ENCODE results near the gene FSTL5. TPM values are rescaled to one million over a fixed set of nuclear protein-coding genes. Genes with fewer than 3 reads are reported as not detected.
"Not testable (repeated sequence)": the region's sequence is repeated elsewhere in the genome, so short reads cannot be mapped to it uniquely, and the experiment has no call there.

Gene FSTL5
- total RNA-seq, 2 experiments from 2014 or later: not detected

DNA sequence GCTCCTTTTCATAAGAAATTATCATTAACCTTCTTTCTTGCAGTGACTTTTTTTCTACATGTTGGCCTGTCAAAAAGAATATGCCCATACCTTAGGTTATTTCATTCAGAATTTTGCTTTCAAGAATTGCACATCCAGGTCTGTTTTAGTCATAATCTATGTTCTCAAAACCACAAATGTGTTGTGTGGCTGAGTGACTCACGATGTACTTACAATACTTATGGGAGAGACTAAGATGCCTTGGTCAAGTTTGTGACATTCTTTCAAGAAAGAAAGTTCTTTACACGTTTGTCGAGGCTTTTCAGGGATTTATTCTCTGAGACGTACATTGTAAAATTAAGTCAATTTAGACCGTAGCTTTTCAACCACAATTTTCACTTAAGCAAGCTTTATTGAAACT, 396.7 kb downstream of the FSTL5 start:
- POLR2A ChIA-PET: no interaction called here
- BruUV-seq (replicated peaks): no TSS peak
- intact Hi-C loops (cut with micrococcal nuclease; ENCODE audit: unreplicated experiment): no loop called here
- Histone ChIP-seq H3K9me2 (ENCODE audit: insufficient read depth, low read length) (no peaks in the 10 kb centered on the region), H2AFZ (ENCODE audit: low read length) (no peak overlapping the region), H3K79me2 (ENCODE audit: insufficient read depth, low read depth, low read length) (no peaks in the 10 kb centered on the region), H3K4me2 (ENCODE audit: low read length) (no peak overlapping the region), H3K4me1 (ENCODE audit: insufficient read depth, low read length, poor library complexity, severe bottlenecking) (no peaks in the 10 kb centered on the region), H3K27ac (ENCODE audit: low read depth, low read length, poor library complexity, severe bottlenecking) (no peak overlapping the region), H4K20me1 (ENCODE audit: insufficient read depth, low read length) (no peaks in the 10 kb centered on the region), H3K4me3 (ENCODE audit: low read depth, low read length, poor library complexity, severe bottlenecking) (no peak overlapping the region), H3K36me3 (ENCODE audit: insufficient read depth, low read length) (no peaks in the 10 kb centered on the region), H3K9me3 (ENCODE audit: low read length) (no peaks in the 10 kb centered on the region)
- CTCF ChIA-PET (ENCODE audit: unreplicated experiment): no interaction called here
- no peak for DNase-seq (ENCODE audit: low spot score)
- TF ChIP-seq EZH2phosphoT487 (IDR thresholded peaks at IDR 0.05; ENCODE audit: borderline replicate concordance, low read depth, low read length): no peak
- TF ChIP-seq, protein P1, sequence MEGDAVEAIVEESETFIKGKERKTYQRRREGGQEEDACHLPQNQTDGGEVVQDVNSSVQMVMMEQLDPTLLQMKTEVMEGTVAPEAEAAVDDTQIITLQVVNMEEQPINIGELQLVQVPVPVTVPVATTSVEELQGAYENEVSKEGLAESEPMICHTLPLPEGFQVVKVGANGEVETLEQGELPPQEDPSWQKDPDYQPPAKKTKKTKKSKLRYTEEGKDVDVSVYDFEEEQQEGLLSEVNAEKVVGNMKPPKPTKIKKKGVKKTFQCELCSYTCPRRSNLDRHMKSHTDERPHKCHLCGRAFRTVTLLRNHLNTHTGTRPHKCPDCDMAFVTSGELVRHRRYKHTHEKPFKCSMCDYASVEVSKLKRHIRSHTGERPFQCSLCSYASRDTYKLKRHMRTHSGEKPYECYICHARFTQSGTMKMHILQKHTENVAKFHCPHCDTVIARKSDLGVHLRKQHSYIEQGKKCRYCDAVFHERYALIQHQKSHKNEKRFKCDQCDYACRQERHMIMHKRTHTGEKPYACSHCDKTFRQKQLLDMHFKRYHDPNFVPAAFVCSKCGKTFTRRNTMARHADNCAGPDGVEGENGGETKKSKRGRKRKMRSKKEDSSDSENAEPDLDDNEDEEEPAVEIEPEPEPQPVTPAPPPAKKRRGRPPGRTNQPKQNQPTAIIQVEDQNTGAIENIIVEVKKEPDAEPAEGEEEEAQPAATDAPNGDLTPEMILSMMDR (conservative IDR thresholded peaks at IDR 0.05; ENCODE audit: low read length): no peak

DNA sequence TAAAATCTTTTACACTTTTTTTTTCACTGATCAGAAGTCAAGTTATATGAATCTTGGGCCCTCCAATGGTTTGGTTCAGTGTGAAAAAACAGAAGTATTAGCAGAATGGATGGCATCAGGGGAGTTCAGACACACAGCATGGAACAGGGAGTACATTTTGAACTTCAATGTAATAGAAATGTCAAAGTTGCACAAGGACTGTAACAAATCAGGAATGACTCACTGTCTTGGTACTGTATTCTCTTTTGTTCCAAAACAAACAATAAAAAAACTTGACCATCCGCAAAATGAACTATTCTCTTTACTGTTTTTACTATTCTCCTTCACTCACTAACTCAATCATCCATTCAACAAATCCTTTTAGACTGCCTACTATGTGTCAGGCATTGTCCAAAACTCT, 401.0 kb downstream of the FSTL5 start:
- Histone ChIP-seq H4K20me1 (ENCODE audit: insufficient read depth, low read length) (no peaks in the 10 kb centered on the region), H3K4me2 (ENCODE audit: low read length) (no peak overlapping the region), H3K36me3 (ENCODE audit: insufficient read depth, low read length) (no peaks in the 10 kb centered on the region), H3K9me3 (ENCODE audit: low read length) (no peaks in the 10 kb centered on the region), H3K9me2 (ENCODE audit: insufficient read depth, low read length) (no peaks in the 10 kb centered on the region), H3K4me3 (ENCODE audit: low read depth, low read length, poor library complexity, severe bottlenecking) (no peak overlapping the region), H3K4me1 (ENCODE audit: insufficient read depth, low read length, poor library complexity, severe bottlenecking) (no peaks in the 10 kb centered on the region), H2AFZ (ENCODE audit: low read length) (no peak overlapping the region), H3K27ac (ENCODE audit: low read depth, low read length, poor library complexity, severe bottlenecking) (no peak overlapping the region), H3K79me2 (ENCODE audit: insufficient read depth, low read depth, low read length) (no peaks in the 10 kb centered on the region)
- BruUV-seq (replicated peaks): no TSS peak
- no peak for TF ChIP-seq EZH2phosphoT487 (IDR thresholded peaks at IDR 0.05; ENCODE audit: borderline replicate concordance, low read depth, low read length)
- TF ChIP-seq, protein P1 (conservative IDR thresholded peaks at IDR 0.05; ENCODE audit: low read length): no peak
- intact Hi-C loops (cut with micrococcal nuclease; ENCODE audit: unreplicated experiment): no loop called here
- ChIA-PET POLR2A (no interaction called here), CTCF (ENCODE audit: unreplicated experiment) (no interaction called here)
- DNase-seq (ENCODE audit: low spot score): no peak

DNA sequence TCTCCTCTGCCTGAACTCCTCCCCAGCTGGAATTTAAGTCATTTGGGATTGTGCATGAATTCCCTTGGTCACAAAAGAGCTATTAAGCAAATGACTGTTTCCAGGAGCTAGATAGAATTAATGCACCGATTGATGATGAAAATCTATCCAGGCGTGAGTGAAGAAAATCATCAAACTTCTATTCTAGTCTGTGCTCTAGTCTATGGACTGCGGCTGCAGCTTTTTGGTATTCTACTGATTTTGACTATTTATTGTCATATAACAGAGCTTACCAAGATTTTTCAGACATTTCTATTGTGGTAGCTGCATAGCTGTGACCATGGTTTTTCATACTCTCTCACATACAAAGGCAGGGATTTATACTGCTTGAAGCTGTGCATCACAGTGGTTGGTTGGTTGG, 403.8 kb downstream of the FSTL5 start:
- H2AFZ ChIP-seq (ENCODE audit: low read length): no peak overlapping the region
- TF ChIP-seq, protein P1 (conservative IDR thresholded peaks at IDR 0.05; ENCODE audit: low read length): no peak
- TF ChIP-seq EZH2phosphoT487 (IDR thresholded peaks at IDR 0.05; ENCODE audit: borderline replicate concordance, low read depth, low read length): no peak
- no peak overlapping the region for H3K27ac ChIP-seq (ENCODE audit: low read depth, low read length, poor library complexity, severe bottlenecking)
- CTCF ChIA-PET (ENCODE audit: unreplicated experiment): no interaction called here
- no peak for DNase-seq (ENCODE audit: low spot score)
- no peaks in the 10 kb centered on the region for H3K79me2 ChIP-seq (ENCODE audit: insufficient read depth, low read depth, low read length)
- no peaks in the 10 kb centered on the region for H4K20me1 ChIP-seq (ENCODE audit: insufficient read depth, low read length)
- H3K4me2 ChIP-seq (ENCODE audit: low read length): no peak overlapping the region
- no TSS peak for BruUV-seq (replicated peaks)
- intact Hi-C loops (cut with micrococcal nuclease; ENCODE audit: unreplicated experiment): no loop called here
- no peaks in the 10 kb centered on the region for H3K9me2 ChIP-seq (ENCODE audit: insufficient read depth, low read length)
- no peak overlapping the region for H3K4me3 ChIP-seq (ENCODE audit: low read depth, low read length, poor library complexity, severe bottlenecking)
- no peaks in the 10 kb centered on the region for H3K9me3 ChIP-seq (ENCODE audit: low read length)
- H3K36me3 ChIP-seq (ENCODE audit: insufficient read depth, low read length): no peaks in the 10 kb centered on the region
- POLR2A ChIA-PET: interaction anchor here (0.5 kb wide), 1 partner anchor 249 kb away, joined by 3 read pairs; no protein-coding TSS in a partner anchor
- no peaks in the 10 kb centered on the region for H3K4me1 ChIP-seq (ENCODE audit: insufficient read depth, low read length, poor library complexity, severe bottlenecking)

DNA sequence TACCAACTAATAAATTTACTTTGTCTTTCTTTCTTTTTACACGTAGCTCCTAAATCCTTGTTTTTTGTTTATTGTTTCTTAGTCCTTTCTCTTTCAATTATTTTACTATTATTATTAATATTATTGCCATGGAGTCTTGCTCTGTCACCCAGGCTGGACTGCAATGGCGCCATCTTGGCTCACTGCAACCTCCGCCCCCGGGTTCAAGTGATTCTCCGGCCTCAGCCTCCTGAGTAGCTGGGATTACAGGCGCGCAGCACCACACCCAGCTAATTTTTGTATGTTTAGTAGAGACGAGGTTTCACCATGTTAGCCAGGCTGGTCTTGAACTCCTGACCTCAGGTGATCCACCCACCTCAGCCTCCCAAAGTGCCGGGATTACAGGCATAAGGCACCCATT, 405.4 kb downstream of the FSTL5 start:
- H3K4me3 ChIP-seq (ENCODE audit: low read depth, low read length, poor library complexity, severe bottlenecking); H3K79me2 ChIP-seq (ENCODE audit: insufficient read depth, low read depth, low read length); H4K20me1 ChIP-seq (ENCODE audit: insufficient read depth, low read length); BruUV-seq (replicated peaks); CTCF ChIA-PET (ENCODE audit: unreplicated experiment); H3K4me1 ChIP-seq (ENCODE audit: insufficient read depth, low read length, poor library complexity, severe bottlenecking); H3K27ac ChIP-seq (ENCODE audit: low read depth, low read length, poor library complexity, severe bottlenecking); H3K9me3 ChIP-seq (ENCODE audit: low read length); H3K4me2 ChIP-seq (ENCODE audit: low read length); intact Hi-C loops (cut with micrococcal nuclease; ENCODE audit: unreplicated experiment); H2AFZ ChIP-seq (ENCODE audit: low read length); DNase-seq (ENCODE audit: low spot score); H3K36me3 ChIP-seq (ENCODE audit: insufficient read depth, low read length); H3K9me2 ChIP-seq (ENCODE audit: insufficient read depth, low read length): not testable (repeated sequence)
- POLR2A ChIA-PET: interaction anchor here (0.6 kb wide), 1 partner anchor 830 kb away, joined by 3 read pairs; no protein-coding TSS in a partner anchor

Data from OCI-LY7 (cell line).